ENCODE results near the gene FSIP1. TPM values are rescaled to one million over a fixed set of nuclear protein-coding genes. Genes with fewer than 3 reads are reported as not detected.

The FSIP1 gene
- total RNA-seq, 8 experiments from 2014 or later = 0.77 to 10.0 (median 3.5) TPM

DNA sequence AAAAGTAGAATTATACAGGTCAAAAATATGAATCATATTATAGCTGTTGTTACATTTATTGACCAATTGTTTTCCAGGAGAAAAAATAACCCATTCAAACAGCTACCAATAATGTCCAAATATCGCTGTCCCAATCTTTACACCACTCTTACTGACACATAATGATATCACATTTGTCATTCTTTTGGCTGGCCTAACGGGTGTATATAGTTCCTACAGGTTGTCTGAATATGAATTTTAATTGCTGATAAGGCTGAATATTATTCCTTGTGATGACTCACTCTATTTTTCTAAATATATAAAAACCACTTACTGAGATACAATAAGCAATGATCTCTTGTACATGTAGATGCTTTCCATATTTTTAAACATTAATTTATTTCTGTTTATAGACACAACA lies 76.4 kb downstream of the FSIP1 start:
- WGBS, 10 experiments = 47 to 100% (median 74%) methylated on average over 1 to 2 of the region's 2 CpGs; no CpG with 5 or more reads in 2 of the 10 experiments
- H3K4me1 ChIP-seq (replicated peaks in 1 of 2) = peaks cover 6 to 8% of the 10 kb centered on the region in 2 donors
- no peak overlapping the region for H3K4me3 ChIP-seq
- no peak for ATAC-seq (replicated peaks in 6 of 8)
- no peak overlapping the region for H3K27ac ChIP-seq
- in situ Hi-C loops (cut with MboI; ENCODE audit: low pct_unique_long_range_greater_than_20kb in 2 of 9, low sequenced_read_pairs in 9 of 9, unreplicated experiment in 9 of 9) = no loop called here

DNA sequence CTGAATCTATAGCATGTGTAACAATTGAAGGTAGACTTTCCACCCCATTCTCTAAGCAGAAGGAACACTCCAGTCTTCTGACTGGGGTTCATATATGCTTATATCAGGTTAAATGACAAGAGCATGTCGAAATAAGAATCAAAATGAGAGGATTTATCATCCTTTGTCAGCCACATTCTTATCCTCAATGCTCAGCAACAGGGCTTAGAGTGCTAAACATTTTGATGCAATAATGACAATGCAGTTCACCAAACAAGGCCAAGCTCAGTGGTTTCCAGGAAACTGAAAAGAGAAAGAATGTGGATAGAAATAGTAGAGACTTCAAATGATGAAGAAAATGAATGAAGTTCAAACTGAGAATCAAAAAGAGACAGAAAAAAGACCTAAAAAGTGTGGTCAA lies 78.0 kb downstream of the FSIP1 start:
- WGBS, 10 experiments = 0 to 50% (median 0%) methylated on average over 1 of the region's 1 CpG; no CpG with 5 or more reads in 2 of the 10 experiments
- ATAC-seq (replicated peaks in 6 of 8) = peak in 7 of 8 experiments; percentile 50 to 97 (median 85)
- peaks cover 6 to 8% of the 10 kb centered on the region in 2 donors for H3K4me1 ChIP-seq (replicated peaks in 1 of 2)
- in situ Hi-C loops (cut with MboI; ENCODE audit: low pct_unique_long_range_greater_than_20kb in 2 of 9, low sequenced_read_pairs in 9 of 9, unreplicated experiment in 9 of 9) = no loop called here
- H3K27ac ChIP-seq = peak overlapping the region; percentile 57 to 63
- H3K4me3 ChIP-seq = no peak overlapping the region

DNA sequence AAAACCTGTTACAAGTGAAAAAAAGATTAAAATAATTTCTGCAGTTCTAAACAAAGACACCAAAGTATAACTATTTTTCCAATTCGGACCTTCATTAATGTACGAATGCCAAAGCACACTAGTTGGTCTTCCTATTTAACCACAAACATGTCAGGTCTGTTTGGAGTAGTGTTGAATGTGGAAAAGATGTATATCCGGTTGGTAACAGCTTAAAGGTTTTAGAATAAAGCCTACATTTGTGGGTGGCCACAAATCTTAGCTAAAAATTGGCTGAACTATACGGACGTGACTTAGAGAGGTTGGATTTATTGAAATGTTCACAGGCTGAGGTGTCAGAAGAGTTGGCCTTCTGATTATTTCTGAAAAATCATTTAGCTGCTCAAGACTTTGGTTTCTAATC lies 78.4 kb downstream of the FSIP1 start:
- in situ Hi-C loops (cut with MboI; ENCODE audit: low pct_unique_long_range_greater_than_20kb in 2 of 9, low sequenced_read_pairs in 9 of 9, unreplicated experiment in 9 of 9) = no loop called here
- H3K27ac ChIP-seq = peak overlapping the region; percentile 57 to 63
- WGBS, 10 experiments = 37 to 100% (median 76%) methylated on average over 1 to 5 of the region's 5 CpGs

DNA sequence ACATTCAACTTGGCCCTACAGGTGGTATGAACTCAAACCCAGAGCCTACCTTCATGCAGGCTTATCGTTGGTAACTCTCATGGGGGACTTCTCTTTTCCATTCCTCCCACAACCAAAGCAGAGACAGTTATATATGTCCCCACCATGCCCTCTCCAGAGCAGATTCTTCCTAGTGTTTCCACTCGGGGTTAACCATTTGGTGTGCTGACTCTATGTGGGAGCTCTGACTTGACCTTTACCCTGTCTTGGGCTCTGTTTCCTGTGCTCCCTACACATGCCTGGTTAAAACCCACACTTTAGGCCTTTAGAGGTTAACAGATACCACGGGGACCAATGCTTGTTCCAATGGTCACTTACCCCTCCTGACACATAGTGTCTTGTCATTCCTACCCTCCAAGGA lies 80.7 kb downstream of the FSIP1 start:
- Histone ChIP-seq H3K27ac (no peak overlapping the region), H3K4me3 (no peak overlapping the region), H3K4me1 (replicated peaks in 1 of 2) (peaks cover 6 to 8% of the 10 kb centered on the region in 2 donors)
- in situ Hi-C loops (cut with MboI; ENCODE audit: low pct_unique_long_range_greater_than_20kb in 2 of 9, low sequenced_read_pairs in 9 of 9, unreplicated experiment in 9 of 9) = no loop called here
- 80 to 100% (median 100%) methylated on average over 1 of the region's 3 CpGs; no CpG with 5 or more reads in 5 of the 10 experiments for WGBS, 10 experiments
- ATAC-seq (replicated peaks in 6 of 8) = no peak

More for the DNA sequence above, 78.4 kb downstream of the FSIP1 start:
- peaks cover 6 to 8% of the 10 kb centered on the region in 2 donors for H3K4me1 ChIP-seq (replicated peaks in 1 of 2)
- peak in 2 of 8 experiments; percentile 23 to 41 for ATAC-seq (replicated peaks in 6 of 8)
- H3K4me3 ChIP-seq = no peak overlapping the region

DNA sequence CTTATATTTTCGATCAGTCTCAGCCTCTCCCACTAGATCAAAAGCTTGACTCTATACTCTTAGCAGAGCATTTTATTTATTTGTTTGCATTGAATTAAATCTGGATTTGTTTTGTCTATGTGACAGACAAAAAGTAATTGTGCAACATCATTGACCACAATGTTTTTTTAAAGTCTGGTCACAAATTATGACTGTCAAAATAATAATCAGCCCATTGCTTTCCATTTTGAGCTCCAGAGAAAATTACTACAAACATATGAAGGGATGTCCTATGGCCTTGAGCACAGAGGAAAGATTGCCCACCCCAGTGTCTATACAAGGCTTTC lies 82.3 kb downstream of the FSIP1 start:
- Histone ChIP-seq H3K4me1 (replicated peaks in 1 of 2) (peaks cover 6 to 8% of the 10 kb centered on the region in 2 donors), H3K4me3 (no peak overlapping the region), H3K27ac (no peak overlapping the region)
- WGBS, 10 experiments = 50 to 100% (median 77%) methylated on average over 1 of the region's 1 CpG; no CpG with 5 or more reads in 2 of the 10 experiments
- in situ Hi-C loops (cut with MboI; ENCODE audit: low pct_unique_long_range_greater_than_20kb in 2 of 9, low sequenced_read_pairs in 9 of 9, unreplicated experiment in 9 of 9) = no loop called here
- ATAC-seq (replicated peaks in 6 of 8) = no peak

DNA sequence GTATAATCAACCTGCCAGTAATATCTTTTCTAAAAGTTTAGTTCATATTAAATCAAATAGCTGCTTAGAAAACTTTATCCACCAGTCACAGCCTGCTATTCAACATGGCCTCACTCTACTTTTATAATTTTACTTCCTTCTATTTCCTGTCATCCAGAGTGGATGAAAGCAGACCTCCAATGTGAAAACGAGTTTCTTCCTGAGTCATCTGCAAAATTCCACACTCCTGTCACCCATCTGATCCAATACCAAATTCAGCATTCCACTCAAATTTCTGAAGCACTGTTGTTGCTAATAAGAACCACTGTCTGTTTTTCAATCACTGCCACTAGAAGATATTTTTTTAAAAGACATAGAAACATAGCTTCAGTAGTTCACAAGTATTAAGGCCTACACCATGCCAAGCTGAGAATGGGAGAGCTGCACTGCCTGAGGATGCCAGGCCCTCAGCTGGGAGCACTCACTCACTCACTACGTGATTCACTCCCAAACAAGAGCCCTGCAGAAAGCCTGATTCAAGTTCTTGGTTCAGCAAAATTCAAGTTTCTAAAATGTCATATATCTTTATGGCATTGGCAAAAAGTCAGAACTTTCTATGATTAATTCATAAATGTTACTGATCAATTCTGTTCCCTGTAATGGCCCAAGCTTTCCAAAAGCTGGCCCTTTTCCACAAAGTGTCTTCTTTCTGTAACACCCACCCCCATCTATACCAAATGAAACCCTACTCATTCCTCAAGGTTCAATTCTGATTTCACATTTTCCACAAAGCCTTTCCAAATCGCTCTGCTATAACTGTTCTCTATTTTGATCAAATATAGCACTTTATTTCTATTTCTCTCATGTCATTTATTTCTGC lies 82.9 kb downstream of the FSIP1 start:
- in situ Hi-C loops (cut with MboI; ENCODE audit: low pct_unique_long_range_greater_than_20kb in 2 of 9, low sequenced_read_pairs in 9 of 9, unreplicated experiment in 9 of 9) = no loop called here
- ATAC-seq (replicated peaks in 6 of 8) = no peak
- Histone ChIP-seq H3K4me1 (replicated peaks in 1 of 2) (peaks cover 6 to 8% of the 10 kb centered on the region in 2 donors), H3K4me3 (no peak overlapping the region), H3K27ac (no peak overlapping the region)
- 6 to 100% (median 80%) methylated on average over 1 to 3 of the region's 3 CpGs for WGBS, 10 experiments

DNA sequence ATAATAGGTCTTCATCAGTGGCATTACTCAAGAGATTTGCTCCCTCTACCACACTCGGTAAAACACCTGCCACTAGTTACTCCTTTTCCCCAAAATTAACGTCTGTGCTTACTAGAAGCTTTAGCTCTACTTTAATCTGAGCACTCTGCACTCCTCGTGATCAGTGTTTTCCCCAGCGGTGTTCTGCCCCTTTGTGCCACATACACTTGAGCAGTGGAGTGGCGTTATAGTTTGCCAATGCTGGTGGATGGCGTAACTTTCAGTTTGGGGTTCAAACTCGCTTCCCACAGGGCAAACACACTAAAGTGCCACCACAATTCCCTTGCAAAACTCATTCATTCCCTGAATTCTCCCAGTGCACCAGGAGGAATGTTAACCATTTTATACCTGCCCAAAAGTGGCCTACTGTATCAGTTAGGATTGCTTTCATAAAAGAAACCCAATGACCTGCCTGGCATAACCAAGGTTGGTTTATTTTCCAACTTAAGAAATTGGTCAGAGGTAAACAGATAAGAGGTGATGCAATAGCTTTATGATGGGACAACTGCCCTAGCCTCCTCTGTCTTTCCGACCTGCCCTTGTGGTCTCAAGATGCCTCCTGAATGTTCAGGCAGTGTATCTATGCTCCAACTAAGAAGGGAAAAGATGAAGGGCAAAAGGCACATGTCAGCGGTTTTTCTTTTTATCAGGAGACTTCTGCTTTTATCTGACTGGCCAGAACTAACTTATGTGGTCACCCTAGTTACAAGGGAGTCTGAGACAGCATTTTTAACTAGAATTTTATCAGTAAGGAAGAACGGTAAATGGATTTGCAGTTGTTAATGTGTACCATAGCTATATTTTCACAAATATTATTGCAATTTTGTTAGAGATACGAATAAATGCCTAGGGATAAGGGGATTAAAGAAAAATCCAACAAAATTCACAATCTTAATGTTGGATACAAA lies 83.9 kb downstream of the FSIP1 start:
- Histone ChIP-seq H3K4me1 (replicated peaks in 1 of 2) (no peaks in the 10 kb centered on the region), H3K4me3 (no peak overlapping the region), H3K27ac (no peak overlapping the region)
- WGBS, 10 experiments = 68 to 100% (median 87%) methylated on average over 2 to 10 of the region's 11 CpGs
- ATAC-seq (replicated peaks in 6 of 8) = no peak
- in situ Hi-C loops (cut with MboI; ENCODE audit: low pct_unique_long_range_greater_than_20kb in 2 of 9, low sequenced_read_pairs in 9 of 9, unreplicated experiment in 9 of 9) = no loop called here

DNA sequence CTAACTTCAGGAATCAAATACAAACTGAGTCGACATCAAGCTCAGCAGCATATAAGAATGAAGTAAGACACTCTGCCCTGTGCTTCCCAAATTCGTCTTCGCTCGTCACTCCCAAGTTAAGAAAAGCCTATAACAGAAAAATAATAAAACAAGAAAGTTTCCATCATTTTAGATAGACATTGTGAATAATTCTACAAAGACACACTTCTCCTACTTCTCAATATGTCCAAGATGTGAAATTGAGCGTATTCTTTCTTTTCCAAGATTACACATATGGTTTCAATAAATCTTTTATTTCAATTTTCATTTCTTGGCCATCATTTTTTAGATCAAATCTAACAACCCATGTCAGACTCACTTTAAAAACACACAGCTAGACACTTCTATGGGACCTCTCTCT lies 85.1 kb downstream of the FSIP1 start:
- 50 to 100% (median 89%) methylated on average over 1 to 5 of the region's 5 CpGs for WGBS, 10 experiments
- in situ Hi-C loops (cut with MboI; ENCODE audit: low pct_unique_long_range_greater_than_20kb in 2 of 9, low sequenced_read_pairs in 9 of 9, unreplicated experiment in 9 of 9) = no loop called here
- Histone ChIP-seq H3K4me3 (no peak overlapping the region), H3K4me1 (replicated peaks in 1 of 2) (peaks cover 0 to 9% of the 10 kb centered on the region in 2 donors), H3K27ac (no peak overlapping the region)
- ATAC-seq (replicated peaks in 6 of 8) = no peak

DNA sequence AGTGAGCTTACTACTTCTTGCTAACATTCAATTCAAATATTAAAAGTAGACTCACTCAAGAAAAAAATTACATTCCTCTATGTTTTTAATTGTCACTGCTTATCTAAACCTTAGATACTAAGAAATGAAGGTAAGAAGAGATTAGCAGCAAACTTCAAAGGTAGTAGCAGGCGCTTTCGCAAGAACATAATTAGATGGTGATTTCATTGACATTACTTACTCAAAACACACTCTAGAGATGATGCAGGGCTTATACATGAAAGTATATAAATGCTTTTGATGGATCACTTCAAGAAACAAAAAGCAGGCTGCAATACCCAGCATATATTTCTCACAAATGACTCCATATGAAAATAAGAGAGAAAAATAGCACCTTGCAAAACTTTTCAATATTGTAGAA lies 86.8 kb downstream of the FSIP1 start:
- in situ Hi-C loops (cut with MboI; ENCODE audit: low pct_unique_long_range_greater_than_20kb in 2 of 9, low sequenced_read_pairs in 9 of 9, unreplicated experiment in 9 of 9) = no loop called here
- no peak for ATAC-seq (replicated peaks in 6 of 8)

DNA sequence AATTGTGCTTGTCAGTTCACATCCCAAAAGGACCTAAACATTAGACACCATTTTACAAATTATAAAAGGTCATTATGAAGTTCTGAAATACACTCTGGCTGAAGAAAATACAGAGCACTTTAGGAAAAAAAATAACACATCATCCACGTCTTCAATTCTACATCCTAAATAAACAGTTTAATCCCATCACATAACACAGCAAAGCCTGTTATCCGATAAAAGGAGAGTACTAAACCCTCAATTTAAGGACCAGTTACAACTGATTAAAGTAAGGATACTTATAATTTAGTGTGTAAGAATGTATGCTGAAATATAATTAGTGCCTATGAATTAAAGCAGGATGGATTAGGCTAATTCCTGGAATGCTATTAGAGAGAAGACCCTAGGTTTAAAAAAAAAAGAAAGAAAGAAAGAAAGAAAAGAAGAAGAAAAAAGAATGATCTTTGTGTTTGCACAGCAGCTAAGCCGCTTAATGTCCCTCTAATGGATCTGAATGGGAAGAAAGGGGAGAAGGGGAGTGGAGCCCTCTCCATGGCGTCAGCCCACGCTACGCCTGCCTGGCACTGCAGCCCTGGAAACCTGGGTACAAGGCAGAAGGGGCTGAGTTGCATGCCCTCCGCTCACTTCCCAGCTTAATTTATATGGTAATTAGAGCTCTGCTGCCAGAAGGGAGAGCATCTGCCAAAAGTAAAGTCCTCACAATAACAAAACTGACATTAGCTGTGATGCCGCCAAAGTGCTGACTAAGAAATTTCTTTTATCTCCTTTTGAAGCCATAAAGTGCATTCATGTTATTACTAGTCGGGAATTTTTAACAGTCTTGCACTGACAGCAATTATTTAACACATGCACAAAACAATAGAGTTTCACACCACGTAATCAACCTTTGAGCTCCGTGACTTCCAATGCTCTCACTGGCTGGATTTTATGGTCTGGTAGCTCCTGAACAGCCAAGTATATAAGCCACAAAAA lies 90.0 kb downstream of the FSIP1 start:
- peaks cover 19 to 20% of the 10 kb centered on the region in 2 donors for H3K4me1 ChIP-seq (replicated peaks in 1 of 2)
- 5 to 60% (median 22%) methylated on average over 3 to 11 of the region's 11 CpGs for WGBS, 10 experiments
- ATAC-seq (replicated peaks in 6 of 8) = peak in 6 of 8 experiments; percentile 36 to 99 (median 98)
- H3K4me3 ChIP-seq = no peak overlapping the region
- H3K27ac ChIP-seq = no peak overlapping the region
- in situ Hi-C loops (cut with MboI; ENCODE audit: low pct_unique_long_range_greater_than_20kb in 2 of 9, low sequenced_read_pairs in 9 of 9, unreplicated experiment in 9 of 9) = no loop called here

More for the DNA sequence above, 86.8 kb downstream of the FSIP1 start:
- WGBS, 10 experiments = 65 to 100% (median 94%) methylated on average over 2 of the region's 2 CpGs; no CpG with 5 or more reads in 1 of the 10 experiments
- Histone ChIP-seq H3K4me3 (no peak overlapping the region), H3K27ac (no peak overlapping the region), H3K4me1 (replicated peaks in 1 of 2) (peaks cover 16 to 19% of the 10 kb centered on the region in 2 donors)

DNA sequence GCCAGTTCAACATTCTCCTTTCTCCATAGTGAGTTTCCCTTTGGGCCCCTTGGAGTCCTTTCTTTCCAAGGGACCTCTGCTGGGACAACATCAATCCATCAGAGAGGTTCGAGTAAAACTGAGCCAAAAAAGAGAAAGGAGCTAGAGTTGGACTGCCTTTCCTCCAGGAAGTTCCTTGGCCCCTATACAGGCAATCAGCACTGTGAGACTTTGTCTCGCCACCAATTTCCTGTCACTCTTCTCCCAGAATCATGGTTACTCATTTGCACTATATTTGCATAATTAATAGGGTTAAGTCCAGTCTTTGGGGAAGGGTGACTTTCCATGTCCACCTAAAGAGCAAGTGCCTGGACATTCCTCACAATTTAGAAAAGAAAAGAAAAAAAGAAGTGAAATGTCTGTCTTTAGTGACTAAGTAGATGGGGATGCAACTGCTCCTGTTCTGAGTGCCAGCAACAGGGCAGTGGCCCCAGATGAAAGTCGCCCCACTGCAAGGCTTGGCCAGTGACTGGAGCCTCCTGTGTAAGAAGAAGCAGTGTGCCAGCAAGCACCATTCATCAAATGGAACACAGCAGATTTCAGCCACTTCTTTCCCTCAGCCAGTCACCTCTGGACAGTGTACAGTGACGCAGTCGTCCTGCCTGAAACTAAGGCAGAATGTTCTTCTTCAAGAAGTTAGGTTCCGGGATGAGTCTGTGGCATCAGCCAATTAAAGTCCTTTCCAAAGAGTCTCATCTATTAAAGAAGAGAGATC lies 91.6 kb downstream of the FSIP1 start:
- WGBS, 10 experiments = 53 to 100% (median 93%) methylated on average over 1 to 4 of the region's 6 CpGs; no CpG with 5 or more reads in 1 of the 10 experiments
- H3K4me1 ChIP-seq (replicated peaks in 1 of 2) = peaks cover 19 to 20% of the 10 kb centered on the region in 2 donors
- H3K27ac ChIP-seq = no peak overlapping the region
- no peak overlapping the region for H3K4me3 ChIP-seq
- in situ Hi-C loops (cut with MboI; ENCODE audit: low pct_unique_long_range_greater_than_20kb in 2 of 9, low sequenced_read_pairs in 9 of 9, unreplicated experiment in 9 of 9) = no loop called here
- ATAC-seq (replicated peaks in 6 of 8) = peak in 3 of 8 experiments; percentile 18 to 27 (median 21)

All from motor neuron (in vitro differentiated cells).